WTC11 (cell line): ENCODE data around the gene FANCI. TPM values are rescaled to one million over a fixed set of nuclear protein-coding genes. Genes with fewer than 3 reads are reported as not detected.

Experiments
- microRNA-seq: library from miRNA; unstranded; fragments of <30 nt; microRNA quantifications from one replicate; pipeline ENCODE4 v1.2.0, GENCODE V29; 2022; ENCODE audit warnings: borderline number of aligned reads
- total RNA-seq: library from RNA; stranded (reverse); gene quantifications from 3 replicates; pipeline ENCODE4 v1.2.3, GENCODE V29; 2021

The FANCI gene
- total RNA-seq, 1 experiment from 2014 or later: 108 TPM

Small RNA genes within 50 kb of the gene (microRNA-seq; reads per million reads assigned to microRNA genes)
- not detected for gene MIR6766

Other genes starting within 250 kb of the FANCI start
- 26.2 to 29.7 TPM (median 29.5 TPM) in 3 replicates for gene ABHD2, start 155.5 kb upstream of the FANCI start, total RNA-seq
- not detected in 3 replicates for gene RLBP1, start 22.4 kb upstream of the FANCI start, total RNA-seq
- gene POLG, start 90.8 kb downstream of the FANCI start, total RNA-seq: 63.9 to 76.2 TPM (median 68.3 TPM) in 3 replicates